Measurements from ENCODE around the gene SLC41A2. TPM values are rescaled to one million over a fixed set of nuclear protein-coding genes. Genes with fewer than 3 reads are reported as not detected.

Gene SLC41A2
- total and polyA plus RNA-seq, 5 donors from 2014 or later, result 0.32 to 4.7 (median 0.56) TPM; not detected in 1

GRCh38 chr12:104928036-104928745, 29.9 kb downstream of the SLC41A2 start:
- H3K9me3 Mint-ChIP-seq, result peaks cover 0 to 2% (median 0%) of the 10 kb centered on the region in 7 donors
- no peak overlapping the region for H3K27ac Mint-ChIP-seq
- no peak overlapping the region for H3K4me3 Mint-ChIP-seq
- H3K4me3 ChIP-seq (ENCODE audit: low read depth, low read length), result no peak overlapping the region
- ATAC-seq (ENCODE audit: low read depth in 2 of 2) (no peak), DNase-seq (no peak)
- no peaks in the 10 kb centered on the region for H3K36me3 ChIP-seq (ENCODE audit: control insufficient read depth, insufficient read depth, low read length)
- H3K9me3 ChIP-seq (ENCODE audit: control insufficient read depth in 2 of 2, low read length in 2 of 2), result no peaks in the 10 kb centered on the region
- H3K36me3 Mint-ChIP-seq, result no peaks in the 10 kb centered on the region
- no peaks in the 10 kb centered on the region for H3K27me3 Mint-ChIP-seq
- H3K4me1 Mint-ChIP-seq, result peaks cover 7 to 25% (median 17%) of the 10 kb centered on the region in 4 donors
- H3K4me1 ChIP-seq (ENCODE audit: control insufficient read depth, insufficient read depth, low read length, poor library complexity, severe bottlenecking), result no peaks in the 10 kb centered on the region
- no peaks in the 10 kb centered on the region for H3K27me3 ChIP-seq (ENCODE audit: control insufficient read depth, insufficient read depth, low read length)
- H3K27ac ChIP-seq (ENCODE audit: insufficient read depth, low read length, poor library complexity, severe bottlenecking), result no peak overlapping the region

DNA sequence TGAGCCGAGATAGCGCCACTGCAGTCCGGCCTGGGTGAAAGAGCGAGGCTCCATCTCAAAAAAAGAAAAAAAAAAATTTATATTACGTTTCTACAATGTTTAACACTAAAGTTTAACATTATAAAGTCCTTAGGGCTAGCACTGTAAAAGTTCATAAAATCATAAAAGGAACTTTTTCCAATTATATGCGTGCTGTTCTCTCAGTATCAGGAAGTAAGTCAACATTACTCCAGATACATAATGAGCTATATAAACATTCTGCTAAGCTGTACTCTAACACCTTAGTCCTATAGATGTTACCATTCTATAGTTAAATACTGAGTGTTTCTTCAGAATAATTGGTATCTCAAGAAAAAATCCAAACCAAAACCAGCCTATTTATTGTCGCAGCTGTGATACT, 32.6 kb downstream of the SLC41A2 start:
- Mint-ChIP-seq H3K27ac (no peak overlapping the region), H3K36me3 (no peaks in the 10 kb centered on the region), H3K9me3 (peaks cover 0 to 17% (median 4%) of the 10 kb centered on the region in 7 donors), H3K4me1 (peaks cover 7 to 13% (median 9%) of the 10 kb centered on the region in 4 donors), H3K27me3 (no peaks in the 10 kb centered on the region), H3K4me3 (no peak overlapping the region)
- no peaks in the 10 kb centered on the region for H3K4me1 ChIP-seq (ENCODE audit: control insufficient read depth, insufficient read depth, low read length, poor library complexity, severe bottlenecking)
- H3K27ac ChIP-seq (ENCODE audit: insufficient read depth, low read length, poor library complexity, severe bottlenecking), result no peak overlapping the region
- H3K36me3 ChIP-seq (ENCODE audit: control insufficient read depth, insufficient read depth, low read length), result no peaks in the 10 kb centered on the region
- H3K9me3 ChIP-seq (ENCODE audit: control insufficient read depth in 2 of 2, low read length in 2 of 2), result peaks cover 10 to 12% of the 10 kb centered on the region in 2 experiments
- H3K4me3 ChIP-seq (ENCODE audit: low read depth, low read length), result no peak overlapping the region
- no peaks in the 10 kb centered on the region for H3K27me3 ChIP-seq (ENCODE audit: control insufficient read depth, insufficient read depth, low read length)
- ATAC-seq (ENCODE audit: low read depth in 2 of 2) (no peak), DNase-seq (no peak)

DNA sequence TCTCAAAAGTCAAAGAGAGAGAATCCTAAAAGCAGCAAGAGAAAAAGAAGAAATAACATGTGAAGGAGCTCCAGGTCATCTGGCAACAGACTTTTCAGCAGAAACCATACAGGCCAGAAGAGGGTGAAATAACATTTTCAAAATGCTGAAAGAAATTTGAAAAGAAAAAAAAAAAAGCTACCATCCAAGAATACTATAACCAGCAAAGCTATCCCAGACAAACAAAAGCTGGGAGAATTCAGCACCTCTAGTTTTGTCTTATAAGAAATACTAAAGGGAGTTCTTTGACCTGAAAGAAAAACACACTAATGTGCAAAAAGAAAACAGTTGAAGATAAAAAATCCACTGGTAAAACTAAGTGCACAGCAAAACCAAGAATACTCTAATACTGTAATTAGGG, 36.8 kb downstream of the SLC41A2 start:
- H3K27me3 Mint-ChIP-seq, result no peaks in the 10 kb centered on the region

DNA sequence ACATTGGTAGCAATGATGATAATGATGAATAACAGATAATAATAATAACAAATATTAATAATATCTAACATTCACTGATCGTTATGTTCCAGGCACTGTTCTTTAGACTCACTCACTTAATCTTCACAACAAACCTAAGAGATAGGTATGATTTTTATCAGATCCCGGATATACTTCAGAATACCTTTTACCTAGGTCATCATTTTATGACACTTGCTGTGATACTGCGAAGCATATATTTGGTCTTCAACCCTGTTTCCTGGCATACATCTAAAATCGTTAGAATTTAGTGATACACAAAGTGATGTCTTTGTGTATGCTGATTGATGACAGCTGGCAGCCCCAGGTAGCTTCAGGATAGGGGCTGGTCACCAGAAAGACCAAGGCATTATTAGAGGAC, 46.1 kb downstream of the SLC41A2 start:
- H3K4me3 ChIP-seq (ENCODE audit: low read depth, low read length), result no peak overlapping the region
- H3K27ac Mint-ChIP-seq, result no peak overlapping the region
- H3K27me3 ChIP-seq (ENCODE audit: control insufficient read depth, insufficient read depth, low read length), result no peaks in the 10 kb centered on the region
- DNase-seq (no peak), ATAC-seq (ENCODE audit: low read depth in 2 of 2) (no peak)
- no peaks in the 10 kb centered on the region for H3K4me1 ChIP-seq (ENCODE audit: control insufficient read depth, insufficient read depth, low read length, poor library complexity, severe bottlenecking)
- H3K27ac ChIP-seq (ENCODE audit: insufficient read depth, low read length, poor library complexity, severe bottlenecking), result no peak overlapping the region
- no peaks in the 10 kb centered on the region for H3K9me3 ChIP-seq (ENCODE audit: control insufficient read depth in 2 of 2, low read length in 2 of 2)
- no peaks in the 10 kb centered on the region for H3K27me3 Mint-ChIP-seq
- H3K36me3 Mint-ChIP-seq, result no peaks in the 10 kb centered on the region
- no peaks in the 10 kb centered on the region for H3K9me3 Mint-ChIP-seq
- H3K4me1 Mint-ChIP-seq, result no peaks in the 10 kb centered on the region
- no peaks in the 10 kb centered on the region for H3K36me3 ChIP-seq (ENCODE audit: control insufficient read depth, insufficient read depth, low read length)
- no peak overlapping the region for H3K4me3 Mint-ChIP-seq

More for the DNA sequence above, 36.8 kb downstream of the SLC41A2 start:
- H3K9me3 Mint-ChIP-seq, result peaks cover 0 to 22% (median 5%) of the 10 kb centered on the region in 7 donors
- no peaks in the 10 kb centered on the region for H3K27me3 ChIP-seq (ENCODE audit: control insufficient read depth, insufficient read depth, low read length)
- H3K9me3 ChIP-seq (ENCODE audit: control insufficient read depth in 2 of 2, low read length in 2 of 2), result peaks cover 10 to 14% of the 10 kb centered on the region in 2 experiments
- DNase-seq (no peak), ATAC-seq (ENCODE audit: low read depth in 2 of 2) (no peak)
- no peaks in the 10 kb centered on the region for H3K4me1 ChIP-seq (ENCODE audit: control insufficient read depth, insufficient read depth, low read length, poor library complexity, severe bottlenecking)
- H3K27ac ChIP-seq (ENCODE audit: insufficient read depth, low read length, poor library complexity, severe bottlenecking), result no peak overlapping the region
- peaks cover 0 to 2% (median 0%) of the 10 kb centered on the region in 4 donors for H3K4me1 Mint-ChIP-seq
- no peak overlapping the region for H3K4me3 ChIP-seq (ENCODE audit: low read depth, low read length)
- no peak overlapping the region for H3K4me3 Mint-ChIP-seq
- H3K36me3 ChIP-seq (ENCODE audit: control insufficient read depth, insufficient read depth, low read length), result no peaks in the 10 kb centered on the region
- H3K27ac Mint-ChIP-seq, result no peak overlapping the region
- H3K36me3 Mint-ChIP-seq, result no peaks in the 10 kb centered on the region

- no peak for ATAC-seq (ENCODE audit: low read depth in 2 of 2)
- no peak overlapping the region for H3K4me3 ChIP-seq (ENCODE audit: low read depth, low read length)
Observed at GRCh38 chr12:104910196-104910840, 47.8 kb downstream of the SLC41A2 start.

DNA sequence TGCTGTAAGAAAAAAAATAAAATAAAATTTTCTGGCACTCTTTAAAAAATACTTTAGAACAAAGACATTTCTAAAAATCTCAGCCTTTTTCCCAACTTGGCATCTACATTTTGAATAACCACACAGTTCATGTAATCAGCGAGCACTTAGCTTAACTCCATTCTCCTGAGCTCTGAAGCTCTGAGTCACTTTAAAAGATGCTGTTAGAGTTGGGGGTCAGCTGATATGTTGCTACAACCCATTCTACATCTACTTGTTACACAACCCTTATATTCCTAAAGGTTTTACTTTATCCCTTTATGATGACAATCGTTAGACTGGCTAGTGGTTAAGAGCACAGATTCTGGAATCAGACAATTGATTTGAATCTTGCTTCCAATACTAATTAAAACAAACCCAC, 48.3 kb downstream of the SLC41A2 start:
- Mint-ChIP-seq H3K4me1 (no peaks in the 10 kb centered on the region), H3K36me3 (no peaks in the 10 kb centered on the region), H3K27ac (no peak overlapping the region), H3K9me3 (no peaks in the 10 kb centered on the region), H3K27me3 (no peaks in the 10 kb centered on the region), H3K4me3 (no peak overlapping the region)
- DNase-seq (no peak), ATAC-seq (ENCODE audit: low read depth in 2 of 2) (no peak)
- Histone ChIP-seq H3K4me1 (ENCODE audit: control insufficient read depth, insufficient read depth, low read length, poor library complexity, severe bottlenecking) (no peaks in the 10 kb centered on the region), H3K36me3 (ENCODE audit: control insufficient read depth, insufficient read depth, low read length) (no peaks in the 10 kb centered on the region), H3K27me3 (ENCODE audit: control insufficient read depth, insufficient read depth, low read length) (no peaks in the 10 kb centered on the region), H3K27ac (ENCODE audit: insufficient read depth, low read length, poor library complexity, severe bottlenecking) (no peak overlapping the region), H3K9me3 (ENCODE audit: control insufficient read depth in 2 of 2, low read length in 2 of 2) (no peaks in the 10 kb centered on the region), H3K4me3 (ENCODE audit: low read depth, low read length) (no peak overlapping the region)

More at GRCh38 chr12:104910196-104910840, 47.8 kb downstream of the SLC41A2 start:
- no peaks in the 10 kb centered on the region for H3K27me3 ChIP-seq (ENCODE audit: control insufficient read depth, insufficient read depth, low read length)
- H3K27ac Mint-ChIP-seq, result no peak overlapping the region
- H3K27ac ChIP-seq (ENCODE audit: insufficient read depth, low read length, poor library complexity, severe bottlenecking), result no peak overlapping the region
- H3K36me3 ChIP-seq (ENCODE audit: control insufficient read depth, insufficient read depth, low read length), result no peaks in the 10 kb centered on the region
- no peaks in the 10 kb centered on the region for H3K9me3 Mint-ChIP-seq
- H3K4me1 ChIP-seq (ENCODE audit: control insufficient read depth, insufficient read depth, low read length, poor library complexity, severe bottlenecking), result no peaks in the 10 kb centered on the region
- no peaks in the 10 kb centered on the region for H3K36me3 Mint-ChIP-seq
- no peak overlapping the region for H3K4me3 Mint-ChIP-seq
- no peaks in the 10 kb centered on the region for H3K9me3 ChIP-seq (ENCODE audit: control insufficient read depth in 2 of 2, low read length in 2 of 2)
- H3K4me1 Mint-ChIP-seq, result no peaks in the 10 kb centered on the region
- DNase-seq, result no peak
- H3K27me3 Mint-ChIP-seq, result no peaks in the 10 kb centered on the region

Measured in CD4-positive, CD25-positive, alpha-beta regulatory T cell (primary cell).